GM19043 (cell line): ENCODE data around the gene SYF2.
"Not testable (repeated sequence)": the region's sequence is repeated elsewhere in the genome, so short reads cannot be mapped to it uniquely, and the experiment has no call there.

Experiments
- ATAC-seq: cut with Tn5 transposase; IDR thresholded peaks from one replicate; pipeline ENCODE4 v1.9.1; 2021; ENCODE audit warnings: low read depth; ENCODE audit not compliant: unreplicated experiment

The SYF2 gene

GRCh38 chr1:25209516-25209915 lies 22.8 kb downstream of the SYF2 start:
- ATAC-seq = no peak

- ATAC-seq = no peak
Observed at GRCh38 chr1:25208561-25209222, 23.6 kb downstream of the SYF2 start.

GRCh38 chr1:25208092-25208491 lies 24.2 kb downstream of the SYF2 start:
- ATAC-seq = no peak

- no peak for ATAC-seq
Observed at GRCh38 chr1:25206201-25206600, 26.1 kb downstream of the SYF2 start.

GRCh38 chr1:25205786-25206185 lies 26.5 kb downstream of the SYF2 start:
- ATAC-seq = no peak

GRCh38 chr1:25204797-25205480 lies 27.4 kb downstream of the SYF2 start:
- no peak for ATAC-seq

GRCh38 chr1:25201006-25201405 lies 31.3 kb downstream of the SYF2 start:
- ATAC-seq = no peak

- ATAC-seq = no peak
Observed at GRCh38 chr1:25199819-25200620, 32.3 kb downstream of the SYF2 start.

GRCh38 chr1:25198663-25199252 lies 33.5 kb downstream of the SYF2 start:
- ATAC-seq = no peak

- no peak for ATAC-seq
Observed at GRCh38 chr1:25197982-25198662, 34.2 kb downstream of the SYF2 start.

GRCh38 chr1:25197235-25197975 lies 34.9 kb downstream of the SYF2 start:
- no peak for ATAC-seq

GRCh38 chr1:25196830-25197229 lies 35.5 kb downstream of the SYF2 start:
- no peak for ATAC-seq

- ATAC-seq = no peak
Observed at GRCh38 chr1:25195835-25196234, 36.5 kb downstream of the SYF2 start.

GRCh38 chr1:25194572-25195020 lies 37.7 kb downstream of the SYF2 start:
- no peak for ATAC-seq

GRCh38 chr1:25194054-25194453 lies 38.2 kb downstream of the SYF2 start:
- ATAC-seq = no peak

- ATAC-seq = no peak
Observed at GRCh38 chr1:25193229-25193628, 39.1 kb downstream of the SYF2 start.

- no peak for ATAC-seq
Observed at GRCh38 chr1:25192154-25192553, 40.1 kb downstream of the SYF2 start.

- no peak for ATAC-seq
Observed at GRCh38 chr1:25190260-25190659, 42.0 kb downstream of the SYF2 start.

GRCh38 chr1:25187904-25188303 lies 44.4 kb downstream of the SYF2 start:
- ATAC-seq = not testable (repeated sequence)

GRCh38 chr1:25187077-25187476 lies 45.2 kb downstream of the SYF2 start:
- ATAC-seq = no peak
